Measurements from ENCODE around the gene SSRP1.
"Not testable (repeated sequence)": the region's sequence is repeated elsewhere in the genome, so short reads cannot be mapped to it uniquely, and the experiment has no call there.

SSRP1 gene

GRCh38 chr11:57336856-57337255 lies 1.2 kb upstream of the SSRP1 start:
- DNase-seq (ENCODE audit: low spot score), result not testable (repeated sequence)

- no peak for DNase-seq (ENCODE audit: low spot score)
Observed at GRCh38 chr11:57336111-57336666, 497 bp upstream of the SSRP1 start.

DNA sequence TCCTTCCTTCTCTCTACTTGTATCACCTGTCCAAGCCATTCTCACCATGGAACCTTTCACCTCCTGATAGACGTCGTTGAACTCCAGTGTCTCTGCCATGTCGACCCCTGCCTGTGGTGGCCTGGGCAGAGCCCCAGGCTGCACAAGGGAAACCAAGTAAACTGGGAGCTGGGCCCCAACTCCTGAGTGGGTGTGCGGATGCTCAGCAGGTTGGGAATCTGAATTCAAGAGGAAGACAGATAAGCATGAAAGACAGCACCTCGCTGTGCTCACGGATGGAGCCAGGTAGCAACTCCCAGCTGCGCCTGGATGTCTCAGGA lies 709 bp downstream of the SSRP1 start:
- DNase-seq (ENCODE audit: low spot score), result no peak

GRCh38 chr11:57332694-57333440 lies 2.8 kb downstream of the SSRP1 start:
- DNase-seq (ENCODE audit: low spot score), result no peak

GRCh38 chr11:57331720-57332119 lies 4.0 kb downstream of the SSRP1 start:
- DNase-seq (ENCODE audit: low spot score), result no peak

DNA sequence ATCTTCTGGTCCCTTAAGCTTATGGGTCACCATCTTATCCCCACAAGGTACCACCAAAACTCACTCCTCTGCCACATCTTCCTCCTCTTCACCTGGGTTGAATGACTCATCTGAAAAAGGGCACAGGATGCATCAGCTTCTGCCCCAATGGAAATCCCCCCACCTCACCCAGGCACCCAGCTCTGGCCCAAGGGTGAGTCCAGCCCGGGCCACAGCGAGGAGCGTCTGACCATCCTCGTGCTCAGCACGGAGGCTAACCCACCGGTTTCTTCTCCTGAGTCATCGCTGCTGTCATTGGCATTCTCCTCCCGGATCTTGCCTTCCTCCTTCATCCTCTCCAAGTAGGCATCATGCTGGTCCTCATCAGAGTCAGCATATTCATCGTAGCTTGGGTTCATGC lies 5.7 kb downstream of the SSRP1 start:
- DNase-seq (ENCODE audit: low spot score), result no peak

DNA sequence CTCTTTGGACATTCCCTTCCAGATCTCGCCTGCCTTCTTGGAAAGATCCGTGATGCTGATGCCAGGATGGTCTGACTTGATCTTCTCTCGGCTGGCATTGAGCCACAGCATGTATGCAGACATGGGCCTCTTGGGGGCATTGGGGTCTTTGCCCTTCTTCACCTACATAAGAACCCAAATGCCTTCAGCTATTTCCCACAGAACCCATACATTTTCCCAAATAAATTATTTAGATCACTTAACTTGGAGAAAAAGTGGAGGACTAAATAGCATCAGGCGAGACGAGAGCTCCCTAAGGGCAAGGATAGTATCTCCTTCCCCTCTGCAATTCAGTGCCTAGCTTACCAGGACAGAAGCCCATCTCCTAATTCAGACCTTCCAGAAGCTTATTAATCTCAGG lies 8.0 kb downstream of the SSRP1 start:
- no peak for DNase-seq (ENCODE audit: low spot score)

DNA sequence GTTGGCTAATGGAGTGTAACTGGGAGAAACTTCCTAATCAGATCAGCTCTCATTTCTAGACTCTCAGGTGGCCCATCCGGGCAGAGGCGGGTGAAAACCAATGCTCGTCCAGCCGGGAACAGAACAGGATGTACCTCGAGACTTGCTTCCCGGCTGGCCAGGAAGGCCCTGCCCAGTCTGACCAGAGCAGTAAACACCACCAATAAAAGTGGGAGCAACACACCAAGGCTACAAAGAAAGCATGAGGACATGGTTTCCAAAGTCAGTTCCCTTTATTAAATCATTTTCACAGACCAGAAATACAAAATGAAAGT lies 10.0 kb downstream of the SSRP1 start:
- no peak for DNase-seq (ENCODE audit: low spot score)

- peak; percentile 92 for DNase-seq (ENCODE audit: low spot score)
Observed at GRCh38 chr11:57324886-57325734, 10.6 kb downstream of the SSRP1 start, which contains the start of gene TNKS1BP1. Gene TNKS1BP1, minus strand, starts transcription at chr11:57324952. Its CDS starts 3,067 bp downstream, at chr11:57321885.

GRCh38 chr11:57324154-57324885 lies 11.4 kb downstream of the SSRP1 start:
- no peak for DNase-seq (ENCODE audit: low spot score)

DNA sequence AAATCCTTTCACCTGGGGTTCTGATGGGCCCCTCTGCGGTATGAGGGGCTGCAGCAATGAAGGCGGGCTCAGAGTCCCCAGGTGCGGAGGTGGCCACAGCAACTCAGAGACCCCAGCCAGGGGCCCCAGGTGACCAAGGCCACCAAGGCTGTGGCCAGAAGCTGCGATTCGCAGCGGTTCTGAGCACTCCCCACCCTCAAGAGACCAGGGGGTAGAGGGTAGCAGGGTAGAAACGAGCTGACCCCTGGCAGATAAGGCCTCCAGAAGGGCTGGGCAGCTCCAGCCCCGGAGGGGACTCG lies 11.9 kb downstream of the SSRP1 start:
- DNase-seq (ENCODE audit: low spot score), result no peak

- DNase-seq (ENCODE audit: low spot score), result no peak
Observed at GRCh38 chr11:57323167-57323854, 12.4 kb downstream of the SSRP1 start.

- peak; percentile 46 for DNase-seq (ENCODE audit: low spot score)
Observed at GRCh38 chr11:57322256-57323166, 13.2 kb downstream of the SSRP1 start.

DNA sequence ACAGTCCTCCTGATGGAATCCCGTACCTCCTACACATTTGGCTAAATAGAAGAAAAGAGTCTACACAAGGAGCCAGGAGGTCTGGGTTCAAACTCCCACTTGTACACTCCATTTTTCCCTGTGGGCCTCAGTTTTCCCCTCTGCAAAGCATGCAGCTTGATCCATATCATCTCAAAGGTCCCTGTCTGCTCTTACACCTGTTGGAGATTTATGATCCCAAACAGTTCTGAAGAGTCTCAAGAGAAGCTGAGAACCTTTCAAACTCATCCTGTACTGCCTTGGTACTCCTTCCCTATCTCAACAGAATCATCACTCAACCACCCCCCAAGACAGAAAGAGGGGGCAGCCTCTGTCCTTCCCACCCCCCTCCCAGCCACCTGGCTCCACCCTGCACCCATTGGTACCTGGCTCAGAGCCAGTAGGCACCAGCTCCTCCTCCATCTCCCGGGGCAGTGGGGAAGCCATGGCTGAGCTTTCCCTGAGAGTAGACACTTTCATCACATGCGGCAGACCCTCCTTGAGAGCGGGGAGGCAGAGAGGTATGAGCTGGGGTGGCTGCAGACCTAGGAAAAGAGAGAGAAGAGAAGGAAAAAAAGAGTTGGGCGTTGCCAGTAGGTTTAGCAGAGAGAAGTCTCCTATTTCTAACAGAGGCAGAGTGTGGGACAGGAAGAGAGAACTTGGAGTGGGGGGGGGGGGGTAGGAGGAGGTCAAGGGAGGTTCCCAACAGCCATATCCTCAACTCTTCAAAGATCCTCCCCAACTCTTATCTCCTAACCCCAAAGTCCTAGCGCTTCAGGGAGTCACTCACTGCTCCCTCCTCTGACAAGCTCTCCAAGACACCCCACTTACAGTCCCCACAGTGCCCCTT lies 14.1 kb downstream of the SSRP1 start:
- DNase-seq (ENCODE audit: low spot score), result peak; percentile 36

GRCh38 chr11:57320719-57321387 lies 14.8 kb downstream of the SSRP1 start:
- DNase-seq (ENCODE audit: low spot score), result no peak

- no peak for DNase-seq (ENCODE audit: low spot score)
Observed at GRCh38 chr11:57320067-57320718, 15.5 kb downstream of the SSRP1 start.

- DNase-seq (ENCODE audit: low spot score), result no peak
Observed at GRCh38 chr11:57318178-57318577, 17.5 kb downstream of the SSRP1 start.

DNA sequence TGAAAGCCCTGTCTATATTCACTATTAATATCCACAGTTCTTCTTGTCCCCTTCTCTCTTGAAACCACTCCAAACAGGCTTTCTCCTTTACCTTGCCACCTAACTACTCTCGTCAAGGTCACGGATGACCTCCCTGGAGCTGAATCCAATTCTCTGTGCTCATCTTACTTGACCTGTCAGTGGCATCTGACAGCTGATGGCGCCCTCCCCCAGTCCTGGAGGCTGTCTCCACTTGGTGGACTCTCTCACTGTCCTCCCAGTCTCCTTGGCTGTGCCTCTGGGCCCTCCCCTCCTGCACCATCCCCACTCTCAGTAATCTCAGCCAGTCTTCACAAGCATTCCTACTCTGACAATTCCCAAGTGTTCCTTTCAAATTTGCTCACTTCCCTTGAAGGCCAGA lies 19.7 kb downstream of the SSRP1 start:
- DNase-seq (ENCODE audit: low spot score), result no peak

- no peak for DNase-seq (ENCODE audit: low spot score)
Observed at GRCh38 chr11:57315491-57315890, 20.2 kb downstream of the SSRP1 start.

Measured in hematopoietic multipotent progenitor cell treated with erythropoietin and hydrocortisone succinate and interleukin-3 and kit ligand, for 17 days (in vitro differentiated cells).